AG09319 (cell line): ENCODE results near the gene IP6K2.
A peak's percentile ranks its signal among the peaks of the same experiment; 100 is the strongest.
"Not testable (repeated sequence)": the region's sequence is repeated elsewhere in the genome, so short reads cannot be mapped to it uniquely, and the experiment has no call there.

Experiments used
- DNase-seq: peaks from one replicate; pipeline ENCODE4 v3.0.0-alpha.2; 2010; ENCODE audit warnings: low read depth; ENCODE audit errors: extremely low read depth
- TF ChIP-seq, protein P1 (sequence below): IDR thresholded peaks from 2 replicates; pipeline ENCODE4 v1.5.1; 2011; ENCODE audit warnings: low read depth, mild to moderate bottlenecking, inconsistent platforms, low read length, moderate library complexity

Gene IP6K2, protein sequence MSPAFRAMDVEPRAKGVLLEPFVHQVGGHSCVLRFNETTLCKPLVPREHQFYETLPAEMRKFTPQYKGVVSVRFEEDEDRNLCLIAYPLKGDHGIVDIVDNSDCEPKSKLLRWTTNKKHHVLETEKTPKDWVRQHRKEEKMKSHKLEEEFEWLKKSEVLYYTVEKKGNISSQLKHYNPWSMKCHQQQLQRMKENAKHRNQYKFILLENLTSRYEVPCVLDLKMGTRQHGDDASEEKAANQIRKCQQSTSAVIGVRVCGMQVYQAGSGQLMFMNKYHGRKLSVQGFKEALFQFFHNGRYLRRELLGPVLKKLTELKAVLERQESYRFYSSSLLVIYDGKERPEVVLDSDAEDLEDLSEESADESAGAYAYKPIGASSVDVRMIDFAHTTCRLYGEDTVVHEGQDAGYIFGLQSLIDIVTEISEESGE

DNA sequence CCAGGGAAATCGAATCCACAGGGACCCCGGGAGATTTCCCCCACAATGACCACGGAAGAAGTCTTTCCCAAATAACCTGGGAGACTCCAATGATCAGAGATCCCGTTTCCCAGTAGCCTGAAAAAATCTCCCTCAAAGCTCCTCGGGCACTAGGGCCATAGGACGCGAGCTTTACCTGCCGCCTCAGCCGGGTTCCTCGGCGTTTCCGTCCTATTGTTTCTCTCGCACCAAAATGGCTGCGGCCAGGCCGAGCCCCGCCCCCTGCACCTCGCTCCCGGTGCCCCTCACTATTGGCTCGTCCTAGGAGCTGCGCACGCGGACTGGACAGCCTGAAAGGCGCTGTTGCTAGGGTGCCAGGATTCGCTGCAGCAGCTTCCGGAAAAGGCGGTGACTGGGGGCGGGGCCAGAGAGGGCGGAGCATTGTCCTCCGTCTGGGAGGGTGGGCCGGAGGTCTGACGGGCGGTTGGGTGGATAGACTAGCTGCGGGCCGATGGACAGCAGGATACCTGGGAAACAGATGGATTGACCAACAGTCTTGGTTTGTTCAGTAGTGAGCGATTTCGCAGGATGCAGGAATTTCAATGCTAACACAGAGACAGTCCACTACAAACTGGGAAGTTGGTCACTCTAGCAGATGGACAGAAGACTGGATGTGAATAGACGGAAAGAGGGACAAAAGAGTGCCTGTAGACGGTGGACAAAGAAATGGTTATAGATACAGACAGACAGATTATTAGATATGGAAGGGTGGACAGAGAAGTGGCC is at the start of gene IP6K2:
Gene IP6K2, minus strand, starts transcription at position 240 of the 765 bp plus-strand sequence. CDS start 21,930 bp downstream, outside the sequence.
- TF ChIP-seq, protein P1, sequence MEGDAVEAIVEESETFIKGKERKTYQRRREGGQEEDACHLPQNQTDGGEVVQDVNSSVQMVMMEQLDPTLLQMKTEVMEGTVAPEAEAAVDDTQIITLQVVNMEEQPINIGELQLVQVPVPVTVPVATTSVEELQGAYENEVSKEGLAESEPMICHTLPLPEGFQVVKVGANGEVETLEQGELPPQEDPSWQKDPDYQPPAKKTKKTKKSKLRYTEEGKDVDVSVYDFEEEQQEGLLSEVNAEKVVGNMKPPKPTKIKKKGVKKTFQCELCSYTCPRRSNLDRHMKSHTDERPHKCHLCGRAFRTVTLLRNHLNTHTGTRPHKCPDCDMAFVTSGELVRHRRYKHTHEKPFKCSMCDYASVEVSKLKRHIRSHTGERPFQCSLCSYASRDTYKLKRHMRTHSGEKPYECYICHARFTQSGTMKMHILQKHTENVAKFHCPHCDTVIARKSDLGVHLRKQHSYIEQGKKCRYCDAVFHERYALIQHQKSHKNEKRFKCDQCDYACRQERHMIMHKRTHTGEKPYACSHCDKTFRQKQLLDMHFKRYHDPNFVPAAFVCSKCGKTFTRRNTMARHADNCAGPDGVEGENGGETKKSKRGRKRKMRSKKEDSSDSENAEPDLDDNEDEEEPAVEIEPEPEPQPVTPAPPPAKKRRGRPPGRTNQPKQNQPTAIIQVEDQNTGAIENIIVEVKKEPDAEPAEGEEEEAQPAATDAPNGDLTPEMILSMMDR = no peak
- DNase-seq = peak; percentile 92

DNA sequence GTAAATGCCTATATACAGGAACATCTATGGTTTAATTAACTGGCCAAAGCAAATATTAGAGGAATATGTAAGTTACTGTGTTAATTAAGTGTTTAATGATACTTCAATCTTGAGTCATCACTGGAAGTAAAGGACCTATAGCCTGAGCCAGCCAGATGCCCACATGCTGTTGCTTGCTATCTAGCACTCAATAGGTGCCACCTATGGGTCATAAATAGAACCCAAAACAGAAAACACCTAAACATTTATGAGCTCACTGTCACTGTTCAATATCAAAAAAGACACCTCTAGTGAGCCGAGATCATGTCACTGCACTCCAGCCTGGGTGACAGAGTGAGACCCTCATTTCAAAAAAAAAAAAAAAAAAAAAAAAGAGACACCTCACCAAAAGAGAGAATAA is 48.4 kb upstream of the IP6K2 start:
- no peak for DNase-seq

DNA sequence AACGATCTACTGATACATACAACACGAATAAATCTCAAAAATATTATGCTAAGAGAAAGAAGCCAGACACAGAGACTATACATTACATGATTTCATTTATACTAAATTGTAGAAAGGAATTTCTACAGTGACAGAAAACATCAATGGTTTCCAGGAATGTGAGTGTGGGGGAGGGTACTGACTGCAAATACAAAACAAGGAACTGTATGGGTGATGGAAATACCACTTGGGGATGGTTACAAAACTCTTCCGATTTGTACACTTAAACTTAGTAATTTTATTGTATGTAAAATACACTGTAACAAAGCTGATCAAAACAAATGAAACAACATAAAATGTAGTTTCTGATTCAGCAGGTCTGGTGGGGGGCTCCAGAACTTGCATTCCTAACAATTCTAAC is 45.8 kb upstream of the IP6K2 start:
- DNase-seq = no peak
- TF ChIP-seq, protein P1 = no peak

More for the DNA sequence above, 48.4 kb upstream of the IP6K2 start:
- TF ChIP-seq, protein P1 = no peak; the same call in 1 of the 2 replicates

- not testable (repeated sequence) for DNase-seq
These were observed 43.0 kb upstream of the IP6K2 start for GRCh38 chr3:48759991-48760540.

GRCh38 chr3:48759531-48759930 is 42.5 kb upstream of the IP6K2 start:
- not testable (repeated sequence) for DNase-seq

DNA sequence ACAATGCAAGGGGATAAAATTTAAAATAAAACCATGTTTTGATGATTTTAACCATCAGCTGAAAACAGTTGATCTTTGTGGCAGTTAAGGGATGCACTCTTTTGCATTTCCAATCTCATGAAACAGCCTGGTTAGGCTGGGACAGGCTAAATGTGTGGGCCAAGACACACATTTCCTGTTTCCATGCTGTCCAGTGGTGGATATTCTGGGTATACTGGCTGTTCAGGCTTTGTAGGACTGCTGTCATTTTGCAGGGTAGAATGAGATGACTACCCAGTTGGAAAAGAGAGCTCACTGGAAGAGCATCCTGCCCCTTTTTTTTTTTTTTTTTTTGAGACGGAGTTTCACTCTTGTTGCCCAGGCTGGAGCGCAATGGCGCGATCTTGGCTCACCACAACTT is 42.0 kb upstream of the IP6K2 start:
- no peak for DNase-seq
- TF ChIP-seq, protein P1 = no peak

DNA sequence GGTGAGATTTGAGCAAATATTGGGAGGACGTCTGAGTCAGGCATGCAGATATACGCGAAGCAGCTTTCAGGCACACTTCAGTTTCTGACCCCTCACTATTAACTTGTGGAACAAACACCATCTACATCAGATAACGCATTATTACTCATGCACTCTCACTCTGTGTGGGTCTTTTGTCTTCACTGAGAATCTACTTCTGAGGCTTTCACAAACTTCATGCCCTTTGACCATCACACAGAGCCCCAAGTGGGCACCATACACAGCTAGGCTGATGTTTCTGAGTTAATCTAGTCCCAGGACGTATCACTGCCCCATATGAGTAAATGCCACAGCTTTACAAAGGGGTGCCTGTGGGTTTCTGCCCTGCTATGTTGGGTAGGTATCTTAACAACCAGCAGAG is 39.6 kb upstream of the IP6K2 start:
- TF ChIP-seq, protein P1 = no peak

DNA sequence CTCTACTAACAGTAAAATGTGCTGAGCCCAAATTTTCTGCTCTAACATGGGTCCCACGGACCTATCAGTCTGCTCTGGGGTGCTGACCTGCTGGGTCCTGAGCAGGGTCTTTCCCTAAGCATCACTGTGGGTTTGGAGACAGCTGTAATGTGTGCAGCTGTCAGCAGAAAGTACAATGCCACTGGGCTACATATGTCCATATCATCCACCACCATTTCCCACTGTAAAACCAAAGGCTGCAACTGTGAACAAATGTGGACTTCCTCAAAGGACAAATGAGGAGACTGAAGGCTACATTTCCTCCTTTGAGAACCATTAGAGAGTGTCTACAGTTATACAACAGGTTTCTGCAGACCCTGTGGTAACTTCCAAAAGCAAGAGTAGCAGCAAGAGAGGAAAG is 33.8 kb upstream of the IP6K2 start:
- no peak for DNase-seq
- TF ChIP-seq, protein P1 = no peak

More for the DNA sequence above, 39.6 kb upstream of the IP6K2 start:
- DNase-seq = no peak
